Measurements from ENCODE around the gene NIP7.

The NIP7 gene

GRCh38 chr16:69319381-69319780, 20.2 kb upstream of the NIP7 start:
- no peak for DNase-seq

GRCh38 chr16:69319826-69320739, 19.5 kb upstream of the NIP7 start:
- DNase-seq, result no peak

GRCh38 chr16:69320740-69321073, 18.9 kb upstream of the NIP7 start:
- no peak for DNase-seq

GRCh38 chr16:69321080-69321479, 18.5 kb upstream of the NIP7 start:
- no peak for DNase-seq

- DNase-seq, result no peak
These were observed 17.2 kb upstream of the NIP7 start for GRCh38 chr16:69322343-69322742.

GRCh38 chr16:69323415-69323814, 16.2 kb upstream of the NIP7 start:
- no peak for DNase-seq

GRCh38 chr16:69324013-69324531, 15.5 kb upstream of the NIP7 start:
- no peak for DNase-seq

- no peak for DNase-seq
These were observed 14.9 kb upstream of the NIP7 start for GRCh38 chr16:69324585-69325253.

GRCh38 chr16:69325784-69326171, 13.8 kb upstream of the NIP7 start:
- DNase-seq, result no peak

- DNase-seq, result no peak
These were observed 13.2 kb upstream of the NIP7 start for GRCh38 chr16:69326172-69326873.

GRCh38 chr16:69327585-69328310, 11.8 kb upstream of the NIP7 start:
- DNase-seq, result no peak

- no peak for DNase-seq
These were observed 10.7 kb upstream of the NIP7 start for GRCh38 chr16:69328854-69329316.

- no peak for DNase-seq
These were observed 9.9 kb upstream of the NIP7 start for GRCh38 chr16:69329369-69330285.

- DNase-seq, result peak; percentile 73 to 82
These were observed 9.1 kb upstream of the NIP7 start, which contains the start of gene PDF for GRCh38 chr16:69330286-69331109. Gene PDF (minus strand): TSS chr16:69330588. CDS start chr16:69330570, 18 bp downstream.

GRCh38 chr16:69334696-69335095, 4.9 kb upstream of the NIP7 start:
- DNase-seq, result no peak

- no peak for DNase-seq
These were observed 849 bp upstream of the NIP7 start for GRCh38 chr16:69338557-69339288.

GRCh38 chr16:69340095-69340644, 598 bp downstream of the NIP7 start:
- DNase-seq, result no peak

- DNase-seq, result no peak
These were observed 4.6 kb downstream of the NIP7 start for GRCh38 chr16:69344171-69344570.

GRCh38 chr16:69345923-69346322, 6.4 kb downstream of the NIP7 start:
- DNase-seq, result peak in 1 of 2 donors; percentile 7
